Fibroblast of lung (primary cell): Measurements from ENCODE around the gene TPH1.

Source experiments
- CTCF ChIP-seq, 2 donors: IDR thresholded peaks in 1 of 2; conservative IDR thresholded peaks in 1 of 2; 1 replicate in 1 of 2; 2 replicates in 1 of 2; pipeline ENCODE4 v1.5.1; 2011 to 2012; ENCODE audit warnings: low read length in 2 of 2, control low read depth in 1 of 2, inconsistent platforms in 1 of 2, low read depth in 1 of 2, mild to moderate bottlenecking in 1 of 2
- EZH2 ChIP-seq: IDR thresholded peaks from 2 replicates; pipeline ENCODE4 v1.5.1; 2012; ENCODE audit warnings: low read length, control low read depth, mild to moderate bottlenecking; ENCODE audit errors: missing control alignments

GRCh38 chr11:18005376-18006129, 40.5 kb downstream of the TPH1 start:
- TF ChIP-seq CTCF (conservative IDR thresholded peaks at IDR 0.05 in 1 of 2, IDR thresholded peaks at IDR 0.05 in 1 of 2; ENCODE audit: low read depth in 1 of 2, low read length in 2 of 2), result no peak
- TF ChIP-seq EZH2, result no peak
